ENCODE measurements around the gene TAB3.
A peak's percentile ranks its signal among the peaks of the same experiment; 100 is the strongest.

The TAB3 gene

DNA sequence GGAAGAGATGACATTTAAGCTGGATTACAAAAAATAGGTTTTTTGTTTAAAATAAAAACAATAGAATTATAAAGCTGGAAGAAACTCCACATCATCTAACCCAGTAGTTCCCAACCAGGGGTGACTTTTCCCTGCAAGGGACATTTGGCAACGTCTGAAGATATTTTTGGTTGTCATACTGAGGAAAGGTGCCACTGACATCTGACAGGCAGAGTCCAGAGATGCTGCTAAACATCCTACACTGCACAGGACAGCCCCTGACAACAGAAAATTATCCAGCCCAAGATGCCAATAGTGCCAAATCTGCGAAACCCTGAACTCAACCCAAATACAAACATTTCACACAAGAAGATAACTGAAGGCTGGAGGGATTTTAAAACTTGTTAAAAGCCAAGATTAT, 18.5 kb downstream of the TAB3 start:
- Mint-ChIP-seq H3K4me1 (ENCODE audit: low read depth) (peaks cover 20% of the 10 kb centered on the region), H3K9me3 (no peaks in the 10 kb centered on the region), H3K4me3 (no peak overlapping the region), H3K27ac (no peak overlapping the region), H3K36me3 (ENCODE audit: low read depth) (peaks cover 16% of the 10 kb centered on the region), H3K27me3 (no peaks in the 10 kb centered on the region)

- Mint-ChIP-seq H3K36me3 (ENCODE audit: low read depth) (peaks cover 12% of the 10 kb centered on the region), H3K4me1 (ENCODE audit: low read depth) (no peaks in the 10 kb centered on the region), H3K9me3 (no peaks in the 10 kb centered on the region), H3K27ac (no peak overlapping the region), H3K27me3 (no peaks in the 10 kb centered on the region), H3K4me3 (no peak overlapping the region)
These were observed 23.4 kb downstream of the TAB3 start for GRCh38 chrX:30865612-30866011.

DNA sequence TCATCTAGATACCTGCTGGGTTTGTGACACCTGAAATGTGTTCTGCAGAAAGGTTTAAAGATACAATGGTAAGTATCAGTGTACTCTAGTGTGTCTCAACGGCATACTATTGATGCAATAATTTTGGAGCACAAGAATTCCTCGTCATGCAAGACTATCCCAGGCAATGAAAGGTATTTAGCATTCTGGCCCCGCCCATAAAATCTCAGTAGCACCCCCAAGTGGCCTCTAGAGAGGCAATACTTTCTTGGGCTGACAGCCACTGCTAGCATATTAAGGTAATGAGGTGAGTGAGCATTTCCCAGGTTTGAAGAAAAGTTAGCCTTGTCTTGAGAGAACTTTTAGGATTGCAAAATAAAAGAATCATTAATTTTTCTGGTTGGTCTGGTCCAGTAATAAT, 24.0 kb downstream of the TAB3 start:
- Mint-ChIP-seq H3K9me3 (no peaks in the 10 kb centered on the region), H3K27ac (no peak overlapping the region), H3K4me1 (ENCODE audit: low read depth) (no peaks in the 10 kb centered on the region), H3K4me3 (no peak overlapping the region), H3K36me3 (ENCODE audit: low read depth) (peaks cover 12% of the 10 kb centered on the region), H3K27me3 (no peaks in the 10 kb centered on the region)

GRCh38 chrX:30864383-30864785, 24.7 kb downstream of the TAB3 start:
- H3K27ac Mint-ChIP-seq, result no peak overlapping the region
- H3K36me3 Mint-ChIP-seq (ENCODE audit: low read depth), result peaks cover 14% of the 10 kb centered on the region
- no peak overlapping the region for H3K4me3 Mint-ChIP-seq
- no peaks in the 10 kb centered on the region for H3K9me3 Mint-ChIP-seq
- H3K27me3 Mint-ChIP-seq, result no peaks in the 10 kb centered on the region
- H3K4me1 Mint-ChIP-seq (ENCODE audit: low read depth), result no peaks in the 10 kb centered on the region

- H3K4me1 Mint-ChIP-seq (ENCODE audit: low read depth), result no peaks in the 10 kb centered on the region
- H3K4me3 Mint-ChIP-seq, result no peak overlapping the region
- peaks cover 16% of the 10 kb centered on the region for H3K36me3 Mint-ChIP-seq (ENCODE audit: low read depth)
- no peaks in the 10 kb centered on the region for H3K27me3 Mint-ChIP-seq
- no peak overlapping the region for H3K27ac Mint-ChIP-seq
- no peaks in the 10 kb centered on the region for H3K9me3 Mint-ChIP-seq
These were observed 25.1 kb downstream of the TAB3 start for GRCh38 chrX:30863974-30864373.

DNA sequence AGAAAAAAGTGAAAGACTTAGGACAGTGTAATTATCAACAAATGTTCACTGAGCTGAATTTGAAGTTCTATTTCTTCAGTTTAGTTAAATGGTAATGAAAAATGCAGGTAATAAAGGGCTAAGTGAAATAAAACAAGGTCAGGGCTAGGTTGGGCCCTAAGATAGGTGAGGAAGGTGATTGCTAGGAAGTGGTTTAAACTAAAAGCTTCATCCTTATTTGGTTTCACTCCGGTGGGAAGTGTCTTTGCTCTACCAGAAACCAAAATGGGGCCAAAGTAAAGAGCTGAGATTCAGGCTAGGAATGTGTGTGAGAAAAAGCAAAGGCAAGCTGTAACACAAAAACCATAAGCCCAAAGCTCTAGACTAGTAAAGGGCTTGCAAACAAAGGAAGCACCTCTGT, 31.0 kb downstream of the TAB3 start:
- Mint-ChIP-seq H3K4me1 (ENCODE audit: low read depth) (no peaks in the 10 kb centered on the region), H3K9me3 (no peaks in the 10 kb centered on the region), H3K36me3 (ENCODE audit: low read depth) (peaks cover 36% of the 10 kb centered on the region), H3K27me3 (no peaks in the 10 kb centered on the region), H3K27ac (no peak overlapping the region), H3K4me3 (no peak overlapping the region)

DNA sequence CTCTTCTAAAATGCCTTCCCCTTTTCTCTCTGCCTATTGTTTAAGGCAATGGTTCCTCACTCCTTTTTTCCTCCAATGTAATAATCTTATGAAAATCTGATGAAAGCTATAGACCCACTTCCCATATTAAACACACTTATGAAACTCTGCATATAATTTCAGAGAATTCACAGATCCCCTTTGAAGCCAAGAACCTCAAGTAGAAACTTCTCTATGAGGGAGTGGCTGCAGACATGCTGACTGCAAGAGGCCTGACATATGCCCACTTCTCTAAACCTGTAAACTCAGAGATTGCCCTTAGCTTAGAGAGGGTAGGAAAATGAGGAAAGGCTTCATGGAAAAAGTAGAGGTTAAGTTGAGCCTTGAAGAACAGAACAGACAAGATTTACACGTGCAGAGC, 37.6 kb downstream of the TAB3 start:
- Mint-ChIP-seq H3K4me3 (no peak overlapping the region), H3K36me3 (ENCODE audit: low read depth) (peaks cover 39% of the 10 kb centered on the region), H3K9me3 (no peaks in the 10 kb centered on the region), H3K4me1 (ENCODE audit: low read depth) (no peaks in the 10 kb centered on the region), H3K27ac (no peak overlapping the region), H3K27me3 (no peaks in the 10 kb centered on the region)

DNA sequence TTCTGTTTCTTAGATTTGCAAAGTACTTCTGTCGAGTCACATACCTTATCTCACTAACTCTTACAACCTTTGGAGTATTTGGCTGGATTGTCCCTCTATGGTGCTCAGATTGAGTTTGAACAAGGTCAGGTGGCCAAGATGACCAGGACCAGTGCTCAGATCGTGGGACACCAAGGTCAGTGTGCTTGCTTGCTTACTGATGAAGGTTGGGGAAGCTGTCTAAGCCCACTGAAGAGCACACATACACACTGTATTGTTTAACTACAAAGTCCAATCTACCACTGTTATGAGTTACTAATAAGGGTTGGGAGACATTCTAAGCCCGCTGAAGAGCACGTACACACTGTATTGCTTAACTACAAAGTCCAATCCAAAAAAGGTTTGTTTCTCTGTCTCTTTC, 53.7 kb downstream of the TAB3 start:
- no peak overlapping the region for H3K27ac Mint-ChIP-seq
- H3K4me1 Mint-ChIP-seq (ENCODE audit: low read depth), result peaks cover 20% of the 10 kb centered on the region
- peaks cover 38% of the 10 kb centered on the region for H3K36me3 Mint-ChIP-seq (ENCODE audit: low read depth)
- H3K4me3 Mint-ChIP-seq, result no peak overlapping the region
- no peaks in the 10 kb centered on the region for H3K27me3 Mint-ChIP-seq
- no peaks in the 10 kb centered on the region for H3K9me3 Mint-ChIP-seq

- Mint-ChIP-seq H3K4me1 (ENCODE audit: low read depth) (peaks cover 35% of the 10 kb centered on the region), H3K27ac (no peak overlapping the region), H3K27me3 (no peaks in the 10 kb centered on the region), H3K4me3 (no peak overlapping the region), H3K9me3 (no peaks in the 10 kb centered on the region), H3K36me3 (ENCODE audit: low read depth) (peaks cover 31% of the 10 kb centered on the region)
These were observed 55.2 kb downstream of the TAB3 start for GRCh38 chrX:30833896-30834295.

DNA sequence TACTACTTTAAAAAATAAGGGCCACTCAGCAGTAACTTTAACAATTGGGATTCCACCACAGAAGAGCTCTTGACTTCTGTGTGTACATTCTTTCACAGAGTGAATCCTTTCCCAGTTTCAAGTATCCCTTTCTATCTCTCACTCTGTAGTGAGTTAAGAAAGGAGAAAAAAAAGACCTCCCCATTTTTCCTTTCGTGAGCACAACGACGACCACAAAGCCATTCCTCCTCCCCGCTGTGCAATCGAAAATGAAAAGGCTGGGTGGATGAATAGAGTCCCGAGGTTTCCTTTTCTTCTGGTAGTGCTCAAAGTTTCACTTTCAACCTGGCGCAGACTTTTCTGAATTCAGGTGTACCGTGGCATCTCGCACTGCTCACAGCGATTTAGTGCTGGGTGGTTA, 58.0 kb downstream of the TAB3 start:
- peaks cover 21% of the 10 kb centered on the region for H3K36me3 Mint-ChIP-seq (ENCODE audit: low read depth)
- peak overlapping the region; percentile 60 for H3K4me3 Mint-ChIP-seq
- H3K27ac Mint-ChIP-seq, result peak overlapping the region; percentile 38
- H3K9me3 Mint-ChIP-seq, result no peaks in the 10 kb centered on the region
- H3K27me3 Mint-ChIP-seq, result no peaks in the 10 kb centered on the region
- peaks cover 42% of the 10 kb centered on the region for H3K4me1 Mint-ChIP-seq (ENCODE audit: low read depth)

GRCh38 chrX:30830326-30830943, 58.6 kb downstream of the TAB3 start:
- Mint-ChIP-seq H3K36me3 (ENCODE audit: low read depth) (peaks cover 17% of the 10 kb centered on the region), H3K4me1 (ENCODE audit: low read depth) (peaks cover 44% of the 10 kb centered on the region), H3K9me3 (no peaks in the 10 kb centered on the region), H3K27me3 (no peaks in the 10 kb centered on the region), H3K4me3 (no peak overlapping the region), H3K27ac (peak overlapping the region; percentile 38)

- H3K4me3 Mint-ChIP-seq, result no peak overlapping the region
- H3K27ac Mint-ChIP-seq, result no peak overlapping the region
- peaks cover under 1% of the 10 kb centered on the region for H3K36me3 Mint-ChIP-seq (ENCODE audit: low read depth)
- H3K4me1 Mint-ChIP-seq (ENCODE audit: low read depth), result peaks cover 30% of the 10 kb centered on the region
- H3K9me3 Mint-ChIP-seq, result no peaks in the 10 kb centered on the region
- no peaks in the 10 kb centered on the region for H3K27me3 Mint-ChIP-seq
These were observed 64.8 kb downstream of the TAB3 start for GRCh38 chrX:30824275-30824674.

DNA sequence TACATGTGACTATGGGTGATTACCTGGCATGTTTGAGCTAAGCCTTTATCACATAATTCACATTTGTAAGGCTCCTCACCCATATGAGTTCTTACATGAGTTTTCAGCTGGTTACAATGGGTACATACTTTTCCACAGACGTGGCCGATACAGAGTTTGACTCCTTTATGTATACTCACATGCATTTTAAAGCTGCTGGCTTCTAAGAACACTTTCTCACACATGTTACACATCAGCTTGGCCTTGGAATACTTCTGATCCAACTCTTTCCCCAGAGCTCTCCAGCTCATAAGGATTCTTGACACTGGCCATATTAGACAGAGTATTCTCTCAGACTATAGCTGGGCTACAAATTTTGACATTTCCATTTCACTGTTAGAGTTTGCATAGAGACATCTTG, 66.3 kb downstream of the TAB3 start:
- peaks cover 25% of the 10 kb centered on the region for H3K4me1 Mint-ChIP-seq (ENCODE audit: low read depth)

GRCh38 chrX:30822068-30822681, 66.9 kb downstream of the TAB3 start:
- Mint-ChIP-seq H3K36me3 (ENCODE audit: low read depth) (no peaks in the 10 kb centered on the region), H3K27me3 (no peaks in the 10 kb centered on the region), H3K4me1 (ENCODE audit: low read depth) (peaks cover 25% of the 10 kb centered on the region), H3K9me3 (no peaks in the 10 kb centered on the region), H3K4me3 (no peak overlapping the region), H3K27ac (peak overlapping the region; percentile 53)

More for the DNA sequence above, 66.3 kb downstream of the TAB3 start:
- no peak overlapping the region for H3K27ac Mint-ChIP-seq
- no peaks in the 10 kb centered on the region for H3K9me3 Mint-ChIP-seq
- H3K4me3 Mint-ChIP-seq, result no peak overlapping the region
- H3K36me3 Mint-ChIP-seq (ENCODE audit: low read depth), result no peaks in the 10 kb centered on the region
- no peaks in the 10 kb centered on the region for H3K27me3 Mint-ChIP-seq

- H3K4me3 Mint-ChIP-seq, result no peak overlapping the region
- no peaks in the 10 kb centered on the region for H3K36me3 Mint-ChIP-seq (ENCODE audit: low read depth)
- peaks cover 25% of the 10 kb centered on the region for H3K4me1 Mint-ChIP-seq (ENCODE audit: low read depth)
- no peaks in the 10 kb centered on the region for H3K27me3 Mint-ChIP-seq
- H3K9me3 Mint-ChIP-seq, result no peaks in the 10 kb centered on the region
- no peak overlapping the region for H3K27ac Mint-ChIP-seq
These were observed 67.9 kb downstream of the TAB3 start for GRCh38 chrX:30821116-30821515.

DNA sequence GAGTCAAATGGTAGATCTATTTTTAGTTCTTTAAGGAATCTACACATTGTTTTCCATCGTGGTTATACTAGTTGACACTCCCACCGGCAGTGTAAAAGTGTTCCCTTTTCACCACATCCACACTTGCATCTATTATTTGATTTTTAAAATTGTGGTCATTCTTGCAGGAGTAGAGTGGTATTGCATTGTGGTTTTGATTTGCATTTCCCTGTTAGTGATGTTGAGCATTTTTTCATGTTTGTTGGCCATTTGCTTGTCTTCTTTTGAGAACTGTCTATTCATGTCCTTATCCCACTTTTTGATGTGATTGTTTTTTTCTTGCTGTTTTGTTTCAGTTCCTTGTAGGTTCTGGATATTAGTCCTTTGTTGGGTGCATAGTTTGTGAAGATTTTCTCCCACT, 70.0 kb downstream of the TAB3 start:
- Mint-ChIP-seq H3K9me3 (no peaks in the 10 kb centered on the region), H3K36me3 (ENCODE audit: low read depth) (no peaks in the 10 kb centered on the region), H3K27me3 (no peaks in the 10 kb centered on the region), H3K4me3 (no peak overlapping the region), H3K4me1 (ENCODE audit: low read depth) (peaks cover 19% of the 10 kb centered on the region), H3K27ac (no peak overlapping the region)

All from stimulated activated naive CD8-positive, alpha-beta T cell treated with anti-CD3 and anti-CD28 coated beads, Interleukin-15, Interleukin-2, amounts not matched to agents 100 ng/mL and 50 ng/mL, for 24 hours (primary cell).